22Rv1 (cell line): Measurements from ENCODE around the gene PCSK5.
"Not testable (repeated sequence)": the region's sequence is repeated elsewhere in the genome, so short reads cannot be mapped to it uniquely, and the experiment has no call there.

ENCODE experiments used
- H3K27ac ChIP-seq: fragments of 450-650 bp; 2 replicates; pipeline ENCODE4 v1.5.1; 2017
- ZFX ChIP-seq: fragments of 450-650 bp; IDR thresholded peaks from 2 replicates; pipeline ENCODE4 v1.6.1; 2017; ENCODE audit warnings: antibody characterized with exemption, borderline replicate concordance
- TF ChIP-seq, protein P1 (sequence below): fragments of 450-650 bp; IDR thresholded peaks from 2 replicates; pipeline ENCODE4 v1.5.1; 2017; ENCODE audit warnings: mild to moderate bottlenecking

PCSK5 gene

DNA sequence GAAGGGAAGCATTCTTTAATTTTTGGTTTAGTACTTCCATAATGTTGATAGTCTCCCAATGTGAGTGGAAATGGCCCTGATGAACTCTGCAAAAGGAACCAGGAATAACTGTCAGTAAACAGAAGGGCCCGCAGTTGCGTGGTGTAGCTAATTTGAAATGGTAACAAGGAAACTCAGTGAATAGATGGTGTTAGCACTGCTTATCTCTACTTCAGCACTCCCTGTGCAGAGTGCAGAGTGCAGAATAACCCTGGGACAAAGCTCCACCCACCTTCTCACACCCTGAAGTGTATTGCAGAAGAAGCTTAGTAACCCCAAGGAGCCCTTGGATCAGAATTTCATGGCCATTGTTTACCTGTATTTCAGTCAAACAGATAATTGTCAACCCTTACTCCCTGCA, 158.9 kb downstream of the PCSK5 start:
- no peak for TF ChIP-seq ZFX
- TF ChIP-seq, protein P1, sequence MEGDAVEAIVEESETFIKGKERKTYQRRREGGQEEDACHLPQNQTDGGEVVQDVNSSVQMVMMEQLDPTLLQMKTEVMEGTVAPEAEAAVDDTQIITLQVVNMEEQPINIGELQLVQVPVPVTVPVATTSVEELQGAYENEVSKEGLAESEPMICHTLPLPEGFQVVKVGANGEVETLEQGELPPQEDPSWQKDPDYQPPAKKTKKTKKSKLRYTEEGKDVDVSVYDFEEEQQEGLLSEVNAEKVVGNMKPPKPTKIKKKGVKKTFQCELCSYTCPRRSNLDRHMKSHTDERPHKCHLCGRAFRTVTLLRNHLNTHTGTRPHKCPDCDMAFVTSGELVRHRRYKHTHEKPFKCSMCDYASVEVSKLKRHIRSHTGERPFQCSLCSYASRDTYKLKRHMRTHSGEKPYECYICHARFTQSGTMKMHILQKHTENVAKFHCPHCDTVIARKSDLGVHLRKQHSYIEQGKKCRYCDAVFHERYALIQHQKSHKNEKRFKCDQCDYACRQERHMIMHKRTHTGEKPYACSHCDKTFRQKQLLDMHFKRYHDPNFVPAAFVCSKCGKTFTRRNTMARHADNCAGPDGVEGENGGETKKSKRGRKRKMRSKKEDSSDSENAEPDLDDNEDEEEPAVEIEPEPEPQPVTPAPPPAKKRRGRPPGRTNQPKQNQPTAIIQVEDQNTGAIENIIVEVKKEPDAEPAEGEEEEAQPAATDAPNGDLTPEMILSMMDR, result no peak
- H3K27ac ChIP-seq, result no peak overlapping the region

DNA sequence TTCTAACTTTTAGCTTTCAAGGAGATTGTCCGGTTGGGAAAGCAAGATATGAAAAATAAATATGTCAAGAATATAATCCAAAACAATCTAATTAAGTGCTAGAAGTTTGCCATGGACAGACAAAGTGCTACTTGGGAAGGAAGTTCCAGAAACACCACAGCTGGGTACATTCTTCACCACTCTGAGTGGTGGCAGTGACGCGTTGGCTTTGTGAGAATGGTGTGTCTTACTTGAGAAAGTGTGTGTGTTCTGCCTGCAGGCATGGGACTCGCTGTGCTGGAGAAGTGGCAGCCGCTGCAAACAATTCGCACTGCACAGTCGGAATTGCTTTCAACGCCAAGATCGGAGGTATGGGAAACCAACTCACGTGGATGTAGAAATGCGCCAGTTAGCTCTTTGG, 177.2 kb downstream of the PCSK5 start:
- TF ChIP-seq ZFX, result no peak
- TF ChIP-seq, protein P1, result no peak
- H3K27ac ChIP-seq, result no peak overlapping the region

DNA sequence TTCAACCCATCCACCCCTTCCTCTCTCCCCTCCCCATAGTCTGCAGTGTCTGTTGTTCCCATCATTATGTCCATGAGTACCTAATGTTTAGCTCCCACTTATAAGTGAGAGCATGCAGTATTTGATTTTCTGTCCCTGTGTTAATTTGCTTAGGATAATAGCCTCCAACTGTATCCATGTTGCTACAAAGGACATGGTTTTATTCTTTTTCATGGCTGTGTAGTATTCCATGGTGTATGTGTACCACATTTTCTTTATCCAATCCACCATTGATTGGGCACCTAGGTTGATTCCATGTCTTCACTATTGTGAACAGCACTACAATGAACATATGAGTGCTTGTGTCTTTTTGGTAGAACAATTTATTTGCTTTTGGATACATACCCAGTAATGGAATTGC, 187.1 kb downstream of the PCSK5 start:
- H3K27ac ChIP-seq, result no peak overlapping the region
- TF ChIP-seq, protein P1, result no peak
- no peak for TF ChIP-seq ZFX

DNA sequence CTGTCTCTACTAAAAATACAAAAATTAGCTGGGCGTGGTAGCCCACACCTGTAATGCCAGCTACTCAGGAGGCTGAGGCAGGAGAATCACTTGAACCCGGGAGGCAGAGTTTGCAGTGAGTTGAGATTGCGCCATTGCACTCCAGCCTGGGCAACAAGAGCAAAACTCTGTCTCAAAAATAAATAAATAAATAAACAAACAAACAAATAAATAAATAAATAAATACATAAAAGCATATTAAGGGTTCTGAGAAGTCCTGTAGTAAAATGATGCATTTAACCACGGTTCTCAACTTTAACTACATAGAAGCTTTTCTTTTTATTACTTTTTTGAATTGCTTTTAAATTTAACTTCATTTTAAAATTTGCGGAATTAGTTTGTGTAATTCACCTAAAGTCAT, 190.8 kb downstream of the PCSK5 start:
- H3K27ac ChIP-seq, result not testable (repeated sequence)

DNA sequence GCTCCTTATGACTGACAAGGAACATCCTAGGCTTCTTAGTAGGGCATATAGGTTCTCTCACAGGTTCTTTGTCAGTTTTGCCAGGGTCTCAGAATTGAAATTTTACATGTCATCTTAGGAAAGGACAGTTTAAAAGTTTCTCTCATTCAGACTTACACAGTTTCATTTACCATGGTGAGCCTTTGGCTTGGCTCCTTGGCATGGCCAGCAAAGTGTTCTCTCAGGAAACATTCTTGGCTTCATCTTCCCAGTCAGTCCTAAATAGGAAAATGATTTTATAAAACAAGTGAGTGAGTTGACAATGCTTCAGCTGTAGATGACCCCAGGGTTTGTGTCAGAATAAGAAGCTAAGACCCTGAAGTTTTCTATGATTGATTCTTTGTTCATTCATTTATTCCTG, 191.6 kb downstream of the PCSK5 start:
- TF ChIP-seq, protein P1, result no peak
- TF ChIP-seq ZFX, result no peak

DNA sequence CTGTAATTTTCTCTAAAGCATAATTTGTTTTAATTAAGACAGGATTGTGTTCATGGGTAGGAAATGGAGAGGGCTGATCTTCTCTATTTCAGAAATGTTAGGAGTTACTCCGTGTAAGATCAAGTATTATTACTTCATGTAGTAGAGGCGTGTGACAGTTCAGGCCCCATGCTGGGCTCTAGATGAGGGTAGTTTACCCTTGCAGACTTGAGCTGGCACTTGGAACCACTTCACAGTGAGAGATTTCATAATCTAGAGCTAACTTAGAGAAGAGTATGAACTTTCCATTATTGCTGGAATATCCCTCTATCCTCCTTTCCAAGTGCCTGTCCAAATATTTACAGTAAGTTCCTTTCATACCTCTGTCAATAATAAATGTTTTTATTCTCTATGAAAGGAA, 195.1 kb downstream of the PCSK5 start:
- no peak for TF ChIP-seq ZFX
- TF ChIP-seq, protein P1, result no peak
- H3K27ac ChIP-seq, result no peak overlapping the region

More for the DNA sequence above, 191.6 kb downstream of the PCSK5 start:
- no peak overlapping the region for H3K27ac ChIP-seq

DNA sequence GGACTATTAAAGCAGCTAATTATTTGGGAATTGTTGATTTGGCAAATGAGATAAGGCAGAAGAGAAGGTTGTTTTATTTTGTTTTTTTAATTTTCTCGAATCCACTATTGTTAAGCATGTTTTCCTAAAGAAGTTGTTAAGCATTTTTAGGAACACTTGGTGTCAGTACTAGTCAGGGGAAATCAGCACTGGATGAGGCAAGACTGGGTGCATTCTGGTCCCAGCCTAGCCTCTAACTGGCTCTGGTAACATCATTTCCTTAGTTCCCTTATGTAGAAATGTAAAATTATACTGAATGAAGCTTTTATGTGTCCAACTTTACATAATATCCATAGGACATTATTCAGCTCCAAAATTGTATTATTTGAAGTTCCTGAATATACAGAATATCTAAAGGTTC, 196.1 kb downstream of the PCSK5 start:
- no peak for TF ChIP-seq ZFX

DNA sequence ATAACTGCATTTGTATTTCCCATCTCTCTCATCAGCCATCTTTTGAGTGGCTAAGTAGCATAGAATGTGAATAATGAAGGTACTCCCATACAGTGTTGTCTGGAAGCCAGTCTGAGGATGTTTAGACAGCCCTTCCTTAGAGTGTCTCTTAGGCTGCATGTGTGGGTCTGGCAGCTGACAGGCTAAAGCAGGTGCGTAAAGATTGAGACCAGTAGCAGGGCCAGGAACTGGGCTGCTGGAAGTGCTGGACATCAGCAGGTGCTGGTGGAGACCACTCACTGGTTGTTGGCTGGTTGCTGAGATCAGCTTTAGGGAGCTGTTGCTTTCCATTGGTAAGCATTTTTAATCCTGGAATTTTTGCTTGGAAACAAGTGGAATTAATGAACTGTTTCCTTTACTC, 197.5 kb downstream of the PCSK5 start:
- TF ChIP-seq, protein P1, result no peak
- TF ChIP-seq ZFX, result no peak
- H3K27ac ChIP-seq, result no peak overlapping the region

More for the DNA sequence above, 196.1 kb downstream of the PCSK5 start:
- H3K27ac ChIP-seq, result no peak overlapping the region
